BE2C (cell line): Measurements from ENCODE around the gene ARHGAP18.

Source experiments
- DNase-seq: peaks from one replicate; pipeline ENCODE4 v3.0.0-alpha.2; 2020
- H3K27me3 ChIP-seq: fragments of 250-450 bp; sonication (Bioruptor Pico); 2 replicates; pipeline ENCODE4 v1.5.1; 2020; ENCODE audit warnings: mild to moderate bottlenecking
- H3K36me3 ChIP-seq: fragments of 250-450 bp; sonication (Bioruptor Pico); 2 replicates; pipeline ENCODE4 v1.5.1; 2020; ENCODE audit warnings: mild to moderate bottlenecking
- H3K4me1 ChIP-seq: fragments of 250-450 bp; sonication (Bioruptor Pico); 2 replicates; pipeline ENCODE4 v1.5.1; 2020
- H3K4me3 ChIP-seq: 2 replicates; pipeline ENCODE4 v1.5.1; 2011; ENCODE audit warnings: low read depth, low read length
- H3K9me3 ChIP-seq: fragments of 250-450 bp; sonication (Bioruptor Pico); 2 replicates; pipeline ENCODE4 v1.5.1; 2020
- CTCF ChIP-seq: IDR thresholded peaks from 2 replicates; pipeline ENCODE4 v1.5.1; 2012; ENCODE audit warnings: mild to moderate bottlenecking, low read depth, low read length

The ARHGAP18 gene

DNA sequence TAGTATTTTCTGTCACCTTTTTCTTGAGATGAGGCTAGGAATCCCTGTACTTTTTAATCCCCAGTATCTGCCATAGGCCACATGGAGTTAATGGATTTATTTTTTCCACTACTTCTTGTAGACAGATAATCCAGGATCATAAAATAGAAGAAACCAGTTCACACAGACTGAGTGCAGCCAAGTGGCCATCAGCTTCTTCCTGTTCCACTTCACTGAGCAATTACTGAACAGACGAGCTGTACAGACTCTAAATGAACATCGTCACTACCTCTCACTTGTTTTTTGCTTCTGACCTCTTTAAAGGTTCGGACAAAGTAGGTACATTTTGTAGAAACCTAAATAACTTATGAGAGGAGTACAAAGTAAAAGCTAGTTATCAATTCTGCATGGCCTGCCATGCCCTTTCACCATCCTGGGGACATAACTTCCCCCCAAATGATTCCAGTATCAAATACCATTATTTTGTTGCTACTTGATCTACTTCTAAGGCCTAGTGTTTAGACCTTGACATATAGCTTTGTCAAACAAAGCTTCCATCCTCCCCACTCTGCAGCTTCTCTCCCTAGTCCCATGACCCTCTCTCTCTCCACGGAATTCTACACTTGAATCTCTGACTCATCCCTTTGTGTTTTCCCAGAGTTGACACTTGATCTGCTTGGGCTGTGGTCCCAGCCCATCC lies 34.4 kb upstream of the ARHGAP18 start:
- no peaks in the 10 kb centered on the region for H3K27me3 ChIP-seq
- no peaks in the 10 kb centered on the region for H3K36me3 ChIP-seq
- no peaks in the 10 kb centered on the region for H3K9me3 ChIP-seq
- peaks cover 4% of the 10 kb centered on the region; the same call in 1 of the 2 replicates for H3K4me1 ChIP-seq
- no peak for TF ChIP-seq CTCF
- H3K4me3 ChIP-seq: no peak overlapping the region
- DNase-seq: no peak

- peaks cover 4% of the 10 kb centered on the region; the same call in 1 of the 2 replicates for H3K4me1 ChIP-seq
- no peak for TF ChIP-seq CTCF
- no peak for DNase-seq
- H3K4me3 ChIP-seq: no peak overlapping the region
- H3K36me3 ChIP-seq: no peaks in the 10 kb centered on the region
- no peaks in the 10 kb centered on the region for H3K9me3 ChIP-seq
- H3K27me3 ChIP-seq: no peaks in the 10 kb centered on the region
These were observed 30.0 kb upstream of the ARHGAP18 start for GRCh38 chr6:129740013-129740412.

DNA sequence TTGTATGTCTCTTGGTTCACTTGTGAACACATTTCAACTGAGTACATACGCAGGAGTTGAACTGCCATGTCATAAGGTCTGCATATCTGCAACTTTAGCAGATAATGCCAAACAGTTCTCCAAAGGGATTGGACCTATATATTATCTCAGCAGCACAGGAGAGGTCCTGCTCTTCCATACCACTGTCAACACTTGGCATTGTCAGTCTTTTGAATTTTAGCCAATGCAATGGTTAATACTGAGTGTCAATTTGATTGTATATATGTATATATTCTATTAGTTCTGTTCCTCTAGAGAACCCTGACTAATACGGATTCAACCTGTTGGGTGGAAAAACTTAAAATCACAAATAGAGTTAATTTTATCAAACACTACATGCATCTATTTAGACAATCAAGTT lies 26.1 kb upstream of the ARHGAP18 start:
- H3K9me3 ChIP-seq: no peaks in the 10 kb centered on the region
- no peaks in the 10 kb centered on the region for H3K27me3 ChIP-seq
- TF ChIP-seq CTCF: no peak
- no peak overlapping the region for H3K4me3 ChIP-seq
- DNase-seq: no peak
- no peaks in the 10 kb centered on the region for H3K4me1 ChIP-seq
- H3K36me3 ChIP-seq: no peaks in the 10 kb centered on the region

DNA sequence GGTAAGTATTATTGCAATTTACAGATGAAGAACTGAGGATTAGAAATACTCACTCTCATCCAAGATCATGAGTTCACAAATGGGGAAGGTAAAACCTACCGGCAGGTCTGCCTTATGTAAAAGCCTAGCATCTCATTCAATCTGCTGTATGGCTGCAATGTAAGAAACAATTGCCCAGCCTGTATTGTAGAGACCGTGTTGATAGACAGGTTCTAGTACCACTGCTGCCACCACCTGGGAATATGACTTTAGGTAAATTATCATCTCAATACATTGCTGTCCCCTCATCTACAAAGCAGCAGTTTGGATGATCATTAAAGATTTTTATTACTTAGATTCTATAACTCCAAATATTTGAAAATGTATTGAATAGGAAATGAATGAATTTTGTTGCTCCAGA lies 23.3 kb upstream of the ARHGAP18 start:
- H3K27me3 ChIP-seq: no peaks in the 10 kb centered on the region
- H3K36me3 ChIP-seq: no peaks in the 10 kb centered on the region
- no peaks in the 10 kb centered on the region for H3K4me1 ChIP-seq
- DNase-seq: no peak
- TF ChIP-seq CTCF: no peak
- H3K9me3 ChIP-seq: no peaks in the 10 kb centered on the region
- no peak overlapping the region for H3K4me3 ChIP-seq

- no peak overlapping the region for H3K4me3 ChIP-seq
- no peaks in the 10 kb centered on the region for H3K4me1 ChIP-seq
- H3K27me3 ChIP-seq: no peaks in the 10 kb centered on the region
- DNase-seq: no peak
- no peaks in the 10 kb centered on the region for H3K36me3 ChIP-seq
- no peaks in the 10 kb centered on the region for H3K9me3 ChIP-seq
- TF ChIP-seq CTCF: no peak
These were observed 22.6 kb upstream of the ARHGAP18 start for GRCh38 chr6:129732542-129732941.

DNA sequence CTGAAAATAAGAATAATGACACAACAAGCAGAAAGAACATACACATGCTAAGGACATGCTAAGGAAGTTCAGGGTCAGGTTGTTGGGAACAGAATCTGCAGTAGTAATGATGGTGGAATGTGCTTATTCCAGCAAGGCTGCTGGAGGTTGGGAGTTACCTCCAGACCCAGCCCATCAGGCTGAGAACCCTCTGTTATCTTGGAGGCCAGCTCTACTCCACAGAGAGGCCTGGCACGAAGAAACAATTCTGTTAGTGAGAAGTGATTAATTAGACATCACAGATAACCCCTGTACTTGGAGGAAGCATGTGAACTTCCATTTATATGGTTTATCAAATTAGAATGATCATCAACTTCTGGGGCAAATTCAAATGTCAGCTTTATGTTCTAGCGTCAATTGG lies 22.1 kb upstream of the ARHGAP18 start:
- no peak for DNase-seq
- Histone ChIP-seq H3K9me3 (no peaks in the 10 kb centered on the region), H3K36me3 (no peaks in the 10 kb centered on the region), H3K4me1 (no peaks in the 10 kb centered on the region), H3K4me3 (no peak overlapping the region), H3K27me3 (no peaks in the 10 kb centered on the region)
- no peak for TF ChIP-seq CTCF
